ENCODE results near the gene DBNL.

Gene DBNL

DNA sequence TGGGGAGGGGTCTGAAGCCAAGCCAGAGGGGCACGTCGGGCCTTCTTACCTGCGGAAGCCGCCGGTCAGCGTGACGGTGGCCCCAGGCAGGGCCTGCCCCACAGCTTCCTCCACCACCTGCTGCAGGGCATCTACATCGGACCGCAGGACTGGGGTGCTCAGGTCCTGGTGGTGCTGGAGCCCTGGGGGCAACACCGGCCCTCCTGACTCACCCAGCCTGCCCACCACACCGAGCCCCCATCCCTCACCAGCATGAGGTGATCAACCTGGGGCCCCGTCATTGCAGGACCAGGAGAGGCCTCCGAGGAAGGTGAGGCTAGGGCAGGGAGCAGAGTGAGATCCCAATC, 29.8 kb downstream of the DBNL start:
- no peak for DNase-seq (ENCODE audit: low spot score)
- in situ Hi-C loops (cut with MboI; ENCODE audit: low pct_unique_long_range_greater_than_20kb, low sequenced_read_pairs, unreplicated experiment): loop anchor here (10.0 kb wide), 1 partner anchor 120 kb away; no protein-coding TSS in a partner anchor
- TF ChIP-seq, protein P1, sequence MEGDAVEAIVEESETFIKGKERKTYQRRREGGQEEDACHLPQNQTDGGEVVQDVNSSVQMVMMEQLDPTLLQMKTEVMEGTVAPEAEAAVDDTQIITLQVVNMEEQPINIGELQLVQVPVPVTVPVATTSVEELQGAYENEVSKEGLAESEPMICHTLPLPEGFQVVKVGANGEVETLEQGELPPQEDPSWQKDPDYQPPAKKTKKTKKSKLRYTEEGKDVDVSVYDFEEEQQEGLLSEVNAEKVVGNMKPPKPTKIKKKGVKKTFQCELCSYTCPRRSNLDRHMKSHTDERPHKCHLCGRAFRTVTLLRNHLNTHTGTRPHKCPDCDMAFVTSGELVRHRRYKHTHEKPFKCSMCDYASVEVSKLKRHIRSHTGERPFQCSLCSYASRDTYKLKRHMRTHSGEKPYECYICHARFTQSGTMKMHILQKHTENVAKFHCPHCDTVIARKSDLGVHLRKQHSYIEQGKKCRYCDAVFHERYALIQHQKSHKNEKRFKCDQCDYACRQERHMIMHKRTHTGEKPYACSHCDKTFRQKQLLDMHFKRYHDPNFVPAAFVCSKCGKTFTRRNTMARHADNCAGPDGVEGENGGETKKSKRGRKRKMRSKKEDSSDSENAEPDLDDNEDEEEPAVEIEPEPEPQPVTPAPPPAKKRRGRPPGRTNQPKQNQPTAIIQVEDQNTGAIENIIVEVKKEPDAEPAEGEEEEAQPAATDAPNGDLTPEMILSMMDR (IDR thresholded peaks at IDR 0.05; ENCODE audit: extremely low read depth, insufficient read depth, missing control alignments): no peak

DNA sequence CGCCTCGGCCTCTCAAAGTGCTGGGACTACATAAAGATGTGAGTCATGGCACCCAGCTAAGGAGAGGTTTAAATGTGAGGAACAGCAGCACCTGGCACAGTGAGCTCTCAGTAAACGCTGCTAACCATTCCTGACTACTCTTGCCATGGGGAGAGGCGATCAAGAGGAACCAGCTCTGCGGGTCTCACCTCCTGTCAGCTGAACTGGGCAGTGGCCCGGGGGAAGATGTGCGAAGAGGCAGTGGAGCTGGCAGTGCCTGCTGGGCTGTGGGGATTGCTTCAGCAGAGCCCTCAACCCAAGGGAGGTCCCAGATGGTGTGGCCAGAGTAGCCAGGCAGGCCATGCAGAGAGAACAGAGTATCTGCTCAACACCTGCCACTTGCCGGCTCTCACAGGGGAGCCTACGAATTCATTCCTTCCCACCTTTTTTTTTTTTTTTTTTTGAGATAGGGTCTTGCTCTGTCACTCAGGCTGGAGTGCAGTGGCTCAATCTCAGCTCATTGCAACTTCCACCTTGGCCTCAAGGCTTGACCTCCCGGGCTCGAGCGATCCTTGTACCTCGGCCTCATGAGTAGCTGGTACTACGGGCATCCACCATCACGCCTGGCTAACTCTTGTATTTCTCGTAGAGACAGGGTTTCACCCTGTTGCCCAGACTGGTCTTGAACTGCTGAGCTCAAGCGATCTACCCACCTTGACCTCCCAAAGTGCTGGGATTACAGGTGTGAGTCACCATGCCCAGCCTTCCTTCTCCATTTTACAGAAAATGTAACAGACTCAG, 31.0 kb downstream of the DBNL start:
- no peak for DNase-seq (ENCODE audit: low spot score)
- in situ Hi-C loops (cut with MboI; ENCODE audit: low pct_unique_long_range_greater_than_20kb, low sequenced_read_pairs, unreplicated experiment): loop anchor here (10.0 kb wide), 1 partner anchor 119 kb away; no protein-coding TSS in a partner anchor
- TF ChIP-seq, protein P1 (IDR thresholded peaks at IDR 0.05; ENCODE audit: extremely low read depth, insufficient read depth, missing control alignments): no peak

DNA sequence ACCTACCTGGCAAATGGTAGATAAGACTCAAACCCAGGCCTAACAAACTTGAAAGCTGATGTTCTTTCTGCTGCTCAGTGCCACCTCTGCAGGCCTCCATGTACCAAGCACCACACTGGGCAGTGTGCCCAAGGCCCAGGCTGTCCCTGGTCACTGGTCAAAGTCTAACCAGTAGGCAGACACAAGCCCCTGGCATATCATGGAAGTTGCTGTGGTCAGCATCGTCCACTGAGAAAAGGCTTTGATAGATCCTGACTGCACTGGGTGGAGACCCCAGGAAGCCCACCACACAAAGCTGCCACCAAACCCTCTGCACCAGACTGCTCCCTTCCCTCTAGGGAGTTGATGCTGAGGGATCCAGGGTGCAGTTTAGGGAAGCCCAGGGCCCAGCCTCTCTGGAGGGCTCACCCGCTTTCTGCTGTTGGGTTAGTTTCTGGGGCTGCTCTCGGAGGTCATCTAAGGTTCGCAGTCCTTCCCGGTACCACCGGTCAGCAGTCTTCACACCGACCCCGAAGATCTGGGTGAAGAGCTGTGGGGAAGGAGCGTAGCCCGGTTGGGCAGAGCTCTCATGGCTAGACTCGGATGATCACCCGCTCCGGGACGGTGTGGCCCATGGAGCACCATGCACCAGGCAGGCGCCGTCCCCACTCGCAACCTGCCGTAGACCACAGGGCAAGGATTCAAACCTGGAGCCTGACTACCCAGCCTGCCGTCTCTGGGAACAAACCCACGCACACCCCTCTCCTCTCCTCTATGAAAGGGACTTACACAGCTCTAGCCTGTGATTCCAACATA, 31.8 kb downstream of the DBNL start:
- in situ Hi-C loops (cut with MboI; ENCODE audit: low pct_unique_long_range_greater_than_20kb, low sequenced_read_pairs, unreplicated experiment): loop anchor here (10.0 kb wide), 1 partner anchor 119 kb away; no protein-coding TSS in a partner anchor
- TF ChIP-seq, protein P1 (IDR thresholded peaks at IDR 0.05; ENCODE audit: extremely low read depth, insufficient read depth, missing control alignments): no peak

GRCh38 chr7:44077061-44077460, 32.6 kb downstream of the DBNL start:
- TF ChIP-seq, protein P1 (IDR thresholded peaks at IDR 0.05; ENCODE audit: extremely low read depth, insufficient read depth, missing control alignments): no peak
- in situ Hi-C loops (cut with MboI; ENCODE audit: low pct_unique_long_range_greater_than_20kb, low sequenced_read_pairs, unreplicated experiment): loop anchor here (10.0 kb wide), 1 partner anchor 118 kb away; no protein-coding TSS in a partner anchor

More for the DNA sequence above, 31.8 kb downstream of the DBNL start:
- DNase-seq (ENCODE audit: low spot score): no peak

GRCh38 chr7:44077681-44078091, 33.2 kb downstream of the DBNL start:
- TF ChIP-seq, protein P1 (IDR thresholded peaks at IDR 0.05; ENCODE audit: extremely low read depth, insufficient read depth, missing control alignments): no peak
- DNase-seq (ENCODE audit: low spot score): no peak
- in situ Hi-C loops (cut with MboI; ENCODE audit: low pct_unique_long_range_greater_than_20kb, low sequenced_read_pairs, unreplicated experiment): loop anchor here (10.0 kb wide), 1 partner anchor 117 kb away; no protein-coding TSS in a partner anchor

More at GRCh38 chr7:44077061-44077460, 32.6 kb downstream of the DBNL start:
- no peak for DNase-seq (ENCODE audit: low spot score)

DNA sequence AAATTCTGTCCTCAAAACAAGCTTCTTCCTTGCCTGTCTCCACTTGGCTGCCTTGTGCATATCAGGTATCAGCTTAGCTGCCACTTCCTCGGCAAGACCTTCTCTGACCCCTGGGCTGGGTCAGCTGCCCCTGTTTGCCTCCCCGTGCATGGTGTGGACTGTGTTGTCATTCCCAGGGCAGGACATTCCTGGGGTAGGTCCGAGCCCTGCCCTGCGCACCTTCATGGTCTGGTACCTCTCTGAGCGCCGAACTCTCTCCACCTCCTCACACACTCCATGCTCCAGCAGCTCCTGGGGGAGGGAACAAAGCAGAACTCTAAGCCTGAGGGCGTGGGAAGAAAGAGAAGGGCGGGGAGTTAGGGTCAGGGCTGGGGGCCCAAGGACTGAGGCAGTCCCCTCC, 34.0 kb downstream of the DBNL start:
- in situ Hi-C loops (cut with MboI; ENCODE audit: low pct_unique_long_range_greater_than_20kb, low sequenced_read_pairs, unreplicated experiment): loop anchor here (10.0 kb wide), 1 partner anchor 116 kb away; no protein-coding TSS in a partner anchor
- TF ChIP-seq, protein P1 (IDR thresholded peaks at IDR 0.05; ENCODE audit: extremely low read depth, insufficient read depth, missing control alignments): no peak
- no peak for DNase-seq (ENCODE audit: low spot score)
